ENCODE measurements around the gene TNFRSF12A. TPM values are rescaled to one million over a fixed set of nuclear protein-coding genes. Genes with fewer than 3 reads are reported as not detected.

Gene TNFRSF12A
- total RNA-seq, 4 donors from 2014 or later = 12.6 to 76.2 (median 24.0) TPM

DNA sequence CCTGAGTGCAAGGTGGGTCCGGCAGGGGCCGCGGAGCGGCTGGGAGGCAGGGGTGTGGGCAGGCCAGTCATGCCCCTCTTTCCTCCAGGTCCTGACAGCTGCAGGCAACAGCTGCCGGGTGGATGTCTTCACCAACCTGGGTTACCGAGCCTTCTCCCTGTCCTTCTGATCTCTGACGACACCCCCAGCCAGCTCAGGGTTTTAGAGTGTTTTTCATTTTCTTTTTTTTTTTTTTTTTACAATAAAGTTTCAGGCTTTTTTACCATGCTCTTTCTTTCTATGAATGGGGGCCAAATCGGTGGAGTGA is 7.3 kb downstream of the TNFRSF12A start:
- intact Hi-C loops (cut with DNase I; ENCODE audit: low total_unique reads) = no loop called here
- Histone ChIP-seq H3K36me3 (no peaks in the 10 kb centered on the region), H3K27me3 (peaks cover 5 to 12% of the 10 kb centered on the region in 2 donors), H3K4me1 (peaks cover 0 to 23% of the 10 kb centered on the region in 2 donors), H3K9me3 (no peaks in the 10 kb centered on the region), H3K4me3 (no peak overlapping the region), H3K27ac (no peak overlapping the region)
- DNase-seq = no peak
- TF ChIP-seq CTCF (IDR thresholded peaks at IDR 0.05) (no peak), POLR2A (IDR thresholded peaks at IDR 0.05) (no peak)

GRCh38 chr16:3027983-3028715 is 8.0 kb downstream of the TNFRSF12A start:
- no peak overlapping the region for H3K27ac ChIP-seq

DNA sequence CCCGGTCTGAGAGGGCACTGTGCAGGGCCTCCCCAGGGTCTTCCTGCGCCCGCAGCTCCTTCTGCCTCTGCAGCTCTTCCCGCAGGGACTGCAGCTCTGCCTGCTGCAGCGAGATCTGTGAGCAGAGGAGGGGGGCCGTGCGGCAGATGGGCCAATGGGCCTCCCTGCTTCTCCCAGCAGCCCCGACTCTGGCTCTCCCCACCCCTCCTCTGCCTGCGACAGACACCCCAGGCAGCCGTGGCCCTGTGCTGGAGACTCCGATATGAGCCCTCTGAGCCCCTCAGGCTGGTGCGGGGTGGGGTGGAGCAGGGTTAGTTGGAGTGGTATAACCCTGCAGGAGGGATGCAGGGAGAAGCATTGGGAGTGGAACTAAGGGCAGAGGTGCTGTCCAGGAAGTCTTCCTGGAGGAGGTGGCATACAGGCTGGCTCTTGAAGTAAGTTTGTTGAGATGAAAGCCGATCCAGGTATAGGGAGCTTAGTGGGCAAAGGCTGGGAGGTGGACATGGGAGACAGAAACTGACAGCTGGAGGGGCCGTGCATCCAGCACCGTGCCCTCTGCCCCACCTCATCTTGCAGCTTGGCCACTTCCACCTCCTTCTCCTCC is 8.7 kb downstream of the TNFRSF12A start:
- DNase-seq = no peak
- intact Hi-C loops (cut with DNase I; ENCODE audit: low total_unique reads) = no loop called here
- TF ChIP-seq CTCF (IDR thresholded peaks at IDR 0.05) (no peak), POLR2A (IDR thresholded peaks at IDR 0.05) (no peak)

More at GRCh38 chr16:3027983-3028715, 8.0 kb downstream of the TNFRSF12A start:
- Histone ChIP-seq H3K36me3 (no peaks in the 10 kb centered on the region), H3K4me1 (peaks cover 0 to 16% of the 10 kb centered on the region in 2 donors), H3K9me3 (no peaks in the 10 kb centered on the region), H3K27me3 (peaks cover 5 to 12% of the 10 kb centered on the region in 2 donors), H3K4me3 (no peak overlapping the region)
- DNase-seq = peak; percentile 54
- intact Hi-C loops (cut with DNase I; ENCODE audit: low total_unique reads) = no loop called here
- TF ChIP-seq CTCF (IDR thresholded peaks at IDR 0.05) (peak; percentile 51 to 64 (median 56)), POLR2A (IDR thresholded peaks at IDR 0.05) (no peak)

GRCh38 chr16:3029491-3030221 is 9.5 kb downstream of the TNFRSF12A start:
- Histone ChIP-seq H3K27ac (no peak overlapping the region), H3K27me3 (peaks cover 5 to 12% of the 10 kb centered on the region in 2 donors), H3K4me3 (no peak overlapping the region), H3K36me3 (no peaks in the 10 kb centered on the region), H3K9me3 (no peaks in the 10 kb centered on the region), H3K4me1 (peaks cover 0 to 10% of the 10 kb centered on the region in 2 donors)
- intact Hi-C loops (cut with DNase I; ENCODE audit: low total_unique reads) = no loop called here
- TF ChIP-seq CTCF (IDR thresholded peaks at IDR 0.05) (no peak), POLR2A (IDR thresholded peaks at IDR 0.05) (no peak)
- DNase-seq = no peak

More for the DNA sequence above, 8.7 kb downstream of the TNFRSF12A start:
- no peaks in the 10 kb centered on the region for H3K9me3 ChIP-seq
- H3K4me3 ChIP-seq = no peak overlapping the region
- H3K27me3 ChIP-seq = peaks cover 5 to 12% of the 10 kb centered on the region in 2 donors
- no peak overlapping the region for H3K27ac ChIP-seq
- H3K4me1 ChIP-seq = peaks cover 0 to 10% of the 10 kb centered on the region in 2 donors
- no peaks in the 10 kb centered on the region for H3K36me3 ChIP-seq
